Endothelial cell of umbilical vein (primary cell): ENCODE measurements around the gene COBLL1. TPM values are rescaled to one million over a fixed set of nuclear protein-coding genes. Genes with fewer than 3 reads are reported as not detected.

ENCODE experiments used
- BruUV-seq: library from RNA; stranded (reverse); fragments of 400-500 nt; replicated peaks from 2 replicates; lab custom pipeline; 2021; lab: Mats Ljungman, UMichigan
- CTCF ChIA-PET: fragments of 300-600, 350-600 bp; sonication (Branson Sonifier 250); formaldehyde crosslinking; loops from one replicate; lab custom pipeline; 2021; ENCODE audit warnings: antibody characterized with exemption, inconsistent platforms; lab: Charles Lee
- POLR2A ChIA-PET: fragments of 300-600, 350-600 bp; sonication (Branson Sonifier 250); formaldehyde crosslinking; loops from one replicate; lab custom pipeline; 2021; ENCODE audit warnings: antibody characterized with exemption, inconsistent platforms; lab: Charles Lee
- DNase-seq: peaks from one replicate; pipeline ENCODE4 v3.0.0-alpha.2; 2011; ENCODE audit warnings: low read depth, low spot score
- FAIRE-seq: peaks from 2 replicates; lab custom pipeline; 2011; peaks lifted over from hg19 to GRCh38; lab: Jason Lieb, UNC
- H2AFZ ChIP-seq: 2 replicates; pipeline ENCODE4 v1.6.0; 2012; ENCODE audit warnings: low read depth, low read length, control low read depth, inconsistent platforms
- H3K27ac ChIP-seq: 2 replicates; pipeline ENCODE4 v1.5.1; 2011; ENCODE audit warnings: low read depth, mild to moderate bottlenecking, control low read depth, low read length, moderate library complexity; ENCODE audit not compliant: insufficient read depth
- H3K27me3 ChIP-seq, 2 experiments: 2 replicates each; pipeline versions ENCODE4 v1.6.0 to v1.6.1; 2011; ENCODE audit warnings: low read length in 2 of 2, mixed read lengths in 1 of 2; ENCODE audit not compliant: control insufficient read depth in 2 of 2, insufficient read depth in 2 of 2
- H3K36me3 ChIP-seq, 2 experiments: 2 replicates in 1 of 2; 3 replicates in 1 of 2; pipeline ENCODE4 v1.5.1; 2011; ENCODE audit warnings: low read length in 2 of 2, mild to moderate bottlenecking in 1 of 2, moderate library complexity in 1 of 2; ENCODE audit not compliant: control insufficient read depth in 2 of 2, insufficient read depth in 2 of 2; ENCODE audit errors: extremely low read depth in 1 of 2
- H3K4me1 ChIP-seq: 3 replicates; pipeline ENCODE4 v1.5.1; 2011; ENCODE audit warnings: mild to moderate bottlenecking, low read length; ENCODE audit not compliant: control insufficient read depth, insufficient read depth; ENCODE audit errors: extremely low read depth
- H3K4me2 ChIP-seq: 2 replicates; pipeline ENCODE4 v1.6.1; 2011; ENCODE audit warnings: low read length, control low read depth, mixed read lengths; ENCODE audit not compliant: insufficient read depth
- H3K4me3 ChIP-seq, 3 experiments: fragments of 200-600 bp in 1 of 3; sonication (generic), shearing (Covaris generic) in 1 of 3; replicated peaks in 1 of 3; 2 replicates each; pipeline ENCODE4 v1.5.1; 2011 to 2016; ENCODE audit warnings: control low read depth in 3 of 3, low read length in 3 of 3, mild to moderate bottlenecking in 2 of 3, inconsistent platforms in 1 of 3, low read depth in 1 of 3, moderate library complexity in 1 of 3; ENCODE audit not compliant: insufficient read depth in 1 of 3
- H3K79me2 ChIP-seq: 2 replicates; pipeline ENCODE4 v1.6.0; 2012; ENCODE audit warnings: low read length, inconsistent platforms; ENCODE audit not compliant: control insufficient read depth, insufficient read depth
- H3K9ac ChIP-seq: replicated peaks from 2 replicates; pipeline ENCODE3; 2011; ENCODE audit warnings: low read length, control low read depth; ENCODE audit not compliant: insufficient read depth; ENCODE audit errors: extremely low read depth
- H3K9me1 ChIP-seq: replicated peaks from 3 replicates; pipeline ENCODE4 v1.6.0; 2011; ENCODE audit warnings: mild to moderate bottlenecking, low read length; ENCODE audit not compliant: control insufficient read depth, insufficient read depth; ENCODE audit errors: extremely low read depth
- H3K9me3 ChIP-seq: replicated peaks from 2 replicates; pipeline ENCODE4 v1.5.1; 2012; ENCODE audit warnings: low read length, inconsistent platforms; ENCODE audit not compliant: control insufficient read depth, insufficient read depth
- H4K20me1 ChIP-seq: replicated peaks from 2 replicates; pipeline ENCODE3; 2011; ENCODE audit warnings: mild to moderate bottlenecking, low read length; ENCODE audit not compliant: control insufficient read depth, insufficient read depth; ENCODE audit errors: extremely low read depth
- EZH2 ChIP-seq: IDR thresholded peaks from 2 replicates; pipeline ENCODE4 v1.6.1; 2012; ENCODE audit warnings: borderline replicate concordance, low read depth, mild to moderate bottlenecking, moderate library complexity, low read length, inconsistent platforms; ENCODE audit not compliant: severe bottlenecking
- FOS ChIP-seq: IDR thresholded peaks from 2 replicates; pipeline ENCODE4 v1.6.1; 2011; ENCODE audit warnings: mild to moderate bottlenecking, low read length, moderate library complexity, borderline replicate concordance; ENCODE audit not compliant: insufficient read depth
- GATA2 ChIP-seq: IDR thresholded peaks from 2 replicates; pipeline ENCODE4 v1.7.0; 2011; ENCODE audit warnings: low read depth, mild to moderate bottlenecking, moderate library complexity, mixed read lengths, low read length; ENCODE audit not compliant: insufficient read length, insufficient read depth
- JUN ChIP-seq: IDR thresholded peaks from 2 replicates; pipeline ENCODE4 v1.6.1; 2011; ENCODE audit warnings: borderline replicate concordance, low read depth; ENCODE audit not compliant: insufficient read length, insufficient read depth
- MYC ChIP-seq: IDR thresholded peaks from one replicate; pipeline ENCODE4 v1.6.1; 2011; ENCODE audit warnings: mild to moderate bottlenecking, low read depth, low read length
- POLR2A ChIP-seq: IDR thresholded peaks from 2 replicates; pipeline ENCODE4 v1.6.1; 2012; ENCODE audit warnings: low read depth, mild to moderate bottlenecking, control low read depth, low read length
- POLR2AphosphoS5 ChIP-seq: IDR thresholded peaks from 2 replicates; pipeline ENCODE4 v1.6.1; 2012; ENCODE audit warnings: low read depth, mild to moderate bottlenecking, control low read depth, low read length, moderate library complexity; ENCODE audit not compliant: insufficient read depth
- dilution Hi-C: fragments of 300-500 bp; cut with MboI; formaldehyde crosslinking; loops from one replicate; pipeline ENCODE4 v1.15.0; 2019; ENCODE audit warnings: low sequenced_read_pairs; ENCODE audit not compliant: extremely low pct_ligation_motif_present
- intact Hi-C: fragments of 100-400 bp; cut with micrococcal nuclease; formaldehyde crosslinking; loops from one replicate; pipeline ENCODE4 v1.10.0; 2022
- polyA plus RNA-seq, 4 experiments: library from polyadenylated mRNA; depleted of rRNA in 3 of 4; stranded (reverse) in 3 of 4; unstranded in 1 of 4; fragments of >200 nt; gene quantifications; 2 replicates each; pipeline versions ENCODE4 v1.2.1 to v1.2.3, GENCODE V29; 2011 to 2012; ENCODE audit warnings: missing spikeins in 1 of 4
- total RNA-seq: library from RNA; stranded (reverse); gene quantifications from 2 replicates; pipeline ENCODE4 v1.2.3, GENCODE V29; 2021
- TF ChIP-seq, protein P1 (sequence below), 2 donors: IDR thresholded peaks; 1 replicate in 1 of 2; 2 replicates in 1 of 2; pipeline ENCODE4 v1.5.1; 2011; ENCODE audit warnings: low read length in 2 of 2, mild to moderate bottlenecking in 2 of 2, moderate library complexity in 2 of 2, control low read depth in 1 of 2, inconsistent platforms in 1 of 2, low read depth in 1 of 2; ENCODE audit not compliant: insufficient read depth in 1 of 2; ENCODE audit errors: extremely low read depth in 1 of 2
- TF ChIP-seq, protein P2 (sequence below): IDR thresholded peaks from 2 replicates; pipeline ENCODE4 v1.6.1; 2011; ENCODE audit not compliant: insufficient read depth, insufficient read length

The COBLL1 gene
- total and polyA plus RNA-seq, 2 donors (not counting 3 experiments of a cell fraction or from before 2014, with no cell fraction given), result 9.1 to 38.4 TPM

DNA sequence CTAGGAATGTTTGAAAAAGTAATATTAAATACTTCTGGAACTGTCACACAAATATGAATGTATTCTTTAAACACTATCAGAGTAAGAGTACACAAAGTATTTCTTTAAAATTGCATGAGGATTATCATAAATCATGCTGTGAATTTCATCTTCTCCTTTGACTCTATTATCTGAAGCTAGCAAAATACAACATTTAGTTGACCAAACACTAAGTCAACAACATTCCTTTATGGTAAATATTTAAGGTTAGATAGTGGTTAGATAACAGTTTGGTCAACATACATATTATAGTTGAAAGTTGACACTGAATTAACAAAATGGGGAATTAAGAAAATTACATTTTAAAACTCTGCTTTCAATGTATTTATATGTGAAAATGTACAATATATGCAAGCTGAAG is 148.2 kb downstream of the COBLL1 start:
- Histone ChIP-seq H3K27me3 (no peaks in the 10 kb centered on the region), H2AFZ (no peak overlapping the region), H3K9me1 (peaks cover 3% of the 10 kb centered on the region), H3K4me1 (peaks cover 4% of the 10 kb centered on the region), H3K4me2 (no peak overlapping the region), H3K27ac (no peak overlapping the region), H3K4me3 (no peak overlapping the region), H3K36me3 (peaks cover 6% of the 10 kb centered on the region in 2 experiments), H3K9me3 (no peaks in the 10 kb centered on the region), H4K20me1 (no peaks in the 10 kb centered on the region), H3K79me2 (no peaks in the 10 kb centered on the region), H3K9ac (no peak overlapping the region)
- TF ChIP-seq, protein P1, sequence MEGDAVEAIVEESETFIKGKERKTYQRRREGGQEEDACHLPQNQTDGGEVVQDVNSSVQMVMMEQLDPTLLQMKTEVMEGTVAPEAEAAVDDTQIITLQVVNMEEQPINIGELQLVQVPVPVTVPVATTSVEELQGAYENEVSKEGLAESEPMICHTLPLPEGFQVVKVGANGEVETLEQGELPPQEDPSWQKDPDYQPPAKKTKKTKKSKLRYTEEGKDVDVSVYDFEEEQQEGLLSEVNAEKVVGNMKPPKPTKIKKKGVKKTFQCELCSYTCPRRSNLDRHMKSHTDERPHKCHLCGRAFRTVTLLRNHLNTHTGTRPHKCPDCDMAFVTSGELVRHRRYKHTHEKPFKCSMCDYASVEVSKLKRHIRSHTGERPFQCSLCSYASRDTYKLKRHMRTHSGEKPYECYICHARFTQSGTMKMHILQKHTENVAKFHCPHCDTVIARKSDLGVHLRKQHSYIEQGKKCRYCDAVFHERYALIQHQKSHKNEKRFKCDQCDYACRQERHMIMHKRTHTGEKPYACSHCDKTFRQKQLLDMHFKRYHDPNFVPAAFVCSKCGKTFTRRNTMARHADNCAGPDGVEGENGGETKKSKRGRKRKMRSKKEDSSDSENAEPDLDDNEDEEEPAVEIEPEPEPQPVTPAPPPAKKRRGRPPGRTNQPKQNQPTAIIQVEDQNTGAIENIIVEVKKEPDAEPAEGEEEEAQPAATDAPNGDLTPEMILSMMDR (IDR thresholded peaks at IDR 0.05; ENCODE audit: extremely low read depth in 1 of 2, insufficient read depth in 1 of 2, low read depth in 1 of 2, low read length in 2 of 2), result no peak
- no peak for TF ChIP-seq GATA2
- no peak for TF ChIP-seq POLR2AphosphoS5
- TF ChIP-seq MYC, result no peak
- no peak for TF ChIP-seq EZH2
- no peak for TF ChIP-seq POLR2A
- no peak for TF ChIP-seq JUN
- TF ChIP-seq, protein P2, sequence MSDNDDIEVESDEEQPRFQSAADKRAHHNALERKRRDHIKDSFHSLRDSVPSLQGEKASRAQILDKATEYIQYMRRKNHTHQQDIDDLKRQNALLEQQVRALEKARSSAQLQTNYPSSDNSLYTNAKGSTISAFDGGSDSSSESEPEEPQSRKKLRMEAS, result no peak
- TF ChIP-seq FOS, result no peak
- no TSS peak for BruUV-seq
- FAIRE-seq (no peak), DNase-seq (no peak)
- ChIA-PET POLR2A (no interaction called here), CTCF (no interaction called here)
- dilution Hi-C loops (no loop called here), intact Hi-C loops (loop anchor here (1.0 kb wide), 1 partner anchor 149 kb away; no protein-coding TSS in a partner anchor)
